GM12801 (cell line): ENCODE measurements around the gene TMEM138.

Experiments
- TF ChIP-seq, protein P1 (sequence below): IDR thresholded peaks from one replicate; pipeline ENCODE4 v1.5.1; 2011; ENCODE audit warnings: control low read depth; ENCODE audit not compliant: insufficient read length; ENCODE audit errors: extremely low read depth

The TMEM138 gene

GRCh38 chr11:61337706-61338470 is 24.3 kb upstream of the TMEM138 start:
- TF ChIP-seq, protein P1, sequence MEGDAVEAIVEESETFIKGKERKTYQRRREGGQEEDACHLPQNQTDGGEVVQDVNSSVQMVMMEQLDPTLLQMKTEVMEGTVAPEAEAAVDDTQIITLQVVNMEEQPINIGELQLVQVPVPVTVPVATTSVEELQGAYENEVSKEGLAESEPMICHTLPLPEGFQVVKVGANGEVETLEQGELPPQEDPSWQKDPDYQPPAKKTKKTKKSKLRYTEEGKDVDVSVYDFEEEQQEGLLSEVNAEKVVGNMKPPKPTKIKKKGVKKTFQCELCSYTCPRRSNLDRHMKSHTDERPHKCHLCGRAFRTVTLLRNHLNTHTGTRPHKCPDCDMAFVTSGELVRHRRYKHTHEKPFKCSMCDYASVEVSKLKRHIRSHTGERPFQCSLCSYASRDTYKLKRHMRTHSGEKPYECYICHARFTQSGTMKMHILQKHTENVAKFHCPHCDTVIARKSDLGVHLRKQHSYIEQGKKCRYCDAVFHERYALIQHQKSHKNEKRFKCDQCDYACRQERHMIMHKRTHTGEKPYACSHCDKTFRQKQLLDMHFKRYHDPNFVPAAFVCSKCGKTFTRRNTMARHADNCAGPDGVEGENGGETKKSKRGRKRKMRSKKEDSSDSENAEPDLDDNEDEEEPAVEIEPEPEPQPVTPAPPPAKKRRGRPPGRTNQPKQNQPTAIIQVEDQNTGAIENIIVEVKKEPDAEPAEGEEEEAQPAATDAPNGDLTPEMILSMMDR: no peak

DNA sequence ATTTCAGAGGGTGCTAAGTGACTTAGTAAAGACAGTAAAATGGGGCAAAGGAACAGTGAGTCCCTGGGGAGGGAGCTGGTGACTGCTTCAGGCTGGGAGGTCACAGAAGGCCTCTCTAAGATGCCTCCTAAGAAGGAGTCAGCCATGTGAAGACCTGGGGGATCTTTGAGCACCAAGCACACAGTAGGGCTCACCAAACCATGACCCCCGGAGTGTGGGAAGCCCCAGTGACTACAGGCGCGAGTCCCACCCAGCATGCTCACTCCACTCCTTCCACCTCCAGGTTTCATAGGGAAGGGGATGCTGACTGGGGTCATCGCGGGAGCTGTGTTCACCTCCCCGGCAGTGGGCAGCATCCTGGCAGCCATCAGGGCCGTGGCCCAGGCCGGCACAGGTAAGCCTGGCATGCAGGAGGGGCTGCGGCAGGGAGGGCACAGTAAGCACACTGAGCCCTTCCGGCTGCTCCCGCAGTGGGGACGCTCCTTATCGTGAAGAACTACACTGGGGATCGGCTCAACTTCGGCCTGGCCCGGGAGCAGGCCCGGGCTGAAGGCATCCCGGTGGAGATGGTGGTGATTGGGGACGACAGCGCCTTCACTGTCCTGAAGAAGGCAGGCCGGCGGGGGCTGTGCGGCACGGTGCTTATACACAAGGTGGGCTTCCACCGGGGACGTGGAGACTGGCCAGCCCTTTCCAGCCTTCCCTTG is 23.2 kb upstream of the TMEM138 start:
- TF ChIP-seq, protein P1: no peak

GRCh38 chr11:61339490-61339878 is 22.7 kb upstream of the TMEM138 start:
- TF ChIP-seq, protein P1: no peak

DNA sequence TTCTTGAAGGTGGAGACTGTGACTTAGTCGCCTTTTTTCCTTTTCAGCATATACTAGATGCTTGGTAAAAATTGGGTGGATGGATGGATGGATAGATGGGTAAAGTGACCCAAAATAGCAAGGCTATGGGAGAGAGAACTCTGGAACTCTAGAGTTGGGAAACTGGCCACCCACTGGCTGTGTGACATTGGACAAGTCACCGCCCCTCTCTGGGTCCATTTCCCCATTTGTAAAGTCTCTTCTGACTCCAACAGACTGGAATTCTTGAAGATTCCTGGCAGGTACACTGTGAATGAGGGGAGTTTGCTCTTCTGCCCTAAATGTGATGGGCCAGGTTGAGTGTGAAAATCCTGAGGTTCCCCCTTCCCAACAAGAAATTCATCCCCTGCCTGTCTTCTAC is 21.2 kb upstream of the TMEM138 start:
- TF ChIP-seq, protein P1: no peak

GRCh38 chr11:61341706-61342105 is 20.5 kb upstream of the TMEM138 start:
- TF ChIP-seq, protein P1: no peak

DNA sequence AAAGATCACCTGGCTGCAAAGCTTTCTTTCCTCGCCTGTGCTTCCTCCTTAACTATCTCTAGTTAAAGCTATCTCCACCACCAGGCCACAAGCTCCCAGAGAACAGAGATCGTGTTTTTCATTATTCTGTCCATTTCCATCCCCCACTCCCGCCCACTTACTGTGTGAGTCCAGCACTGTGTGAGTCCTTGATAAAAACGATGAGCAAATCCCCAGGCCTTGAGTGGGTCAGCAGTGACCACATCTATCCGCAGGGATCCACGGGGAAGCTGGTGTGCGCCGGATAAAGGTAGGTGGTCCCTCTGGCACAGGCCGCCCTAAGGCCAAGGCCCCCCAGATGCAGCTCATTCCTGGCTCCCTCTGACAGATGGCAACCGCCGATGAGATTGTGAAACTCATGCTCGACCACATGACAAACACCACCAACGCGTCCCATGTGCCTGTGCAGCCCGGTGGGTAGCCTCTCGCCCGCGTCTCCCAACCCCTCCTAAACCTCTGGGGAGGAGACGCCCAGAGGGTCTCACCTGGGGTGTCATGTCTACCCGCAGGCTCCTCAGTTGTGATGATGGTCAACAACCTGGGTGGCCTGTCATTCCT is 19.9 kb upstream of the TMEM138 start:
- TF ChIP-seq, protein P1: no peak
